ENCODE measurements around the gene SENP2.
"Not testable (repeated sequence)": the region's sequence is repeated elsewhere in the genome, so short reads cannot be mapped to it uniquely, and the experiment has no call there.

SENP2 gene

GRCh38 chr3:185640308-185640707, 54.2 kb downstream of the SENP2 start:
- no peak overlapping the region for H3K4me3 ChIP-seq
- H3K27ac ChIP-seq = no peak overlapping the region
- TF ChIP-seq, protein P1, sequence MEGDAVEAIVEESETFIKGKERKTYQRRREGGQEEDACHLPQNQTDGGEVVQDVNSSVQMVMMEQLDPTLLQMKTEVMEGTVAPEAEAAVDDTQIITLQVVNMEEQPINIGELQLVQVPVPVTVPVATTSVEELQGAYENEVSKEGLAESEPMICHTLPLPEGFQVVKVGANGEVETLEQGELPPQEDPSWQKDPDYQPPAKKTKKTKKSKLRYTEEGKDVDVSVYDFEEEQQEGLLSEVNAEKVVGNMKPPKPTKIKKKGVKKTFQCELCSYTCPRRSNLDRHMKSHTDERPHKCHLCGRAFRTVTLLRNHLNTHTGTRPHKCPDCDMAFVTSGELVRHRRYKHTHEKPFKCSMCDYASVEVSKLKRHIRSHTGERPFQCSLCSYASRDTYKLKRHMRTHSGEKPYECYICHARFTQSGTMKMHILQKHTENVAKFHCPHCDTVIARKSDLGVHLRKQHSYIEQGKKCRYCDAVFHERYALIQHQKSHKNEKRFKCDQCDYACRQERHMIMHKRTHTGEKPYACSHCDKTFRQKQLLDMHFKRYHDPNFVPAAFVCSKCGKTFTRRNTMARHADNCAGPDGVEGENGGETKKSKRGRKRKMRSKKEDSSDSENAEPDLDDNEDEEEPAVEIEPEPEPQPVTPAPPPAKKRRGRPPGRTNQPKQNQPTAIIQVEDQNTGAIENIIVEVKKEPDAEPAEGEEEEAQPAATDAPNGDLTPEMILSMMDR (IDR thresholded peaks at IDR 0.05) = no peak
- no peaks in the 10 kb centered on the region for H3K4me1 ChIP-seq
- H3K9me3 ChIP-seq = no peaks in the 10 kb centered on the region
- H3K36me3 ChIP-seq = no peaks in the 10 kb centered on the region
- no peaks in the 10 kb centered on the region for H3K27me3 ChIP-seq
- intact Hi-C loops (cut with DNase I; ENCODE audit: low total_unique reads) = no loop called here
- no peak for DNase-seq

- H3K9me3 ChIP-seq; H3K4me1 ChIP-seq; DNase-seq; H3K4me3 ChIP-seq; intact Hi-C loops (cut with DNase I; ENCODE audit: low total_unique reads); H3K27me3 ChIP-seq; H3K27ac ChIP-seq: not testable (repeated sequence)
- H3K36me3 ChIP-seq = peaks cover 0 to 11% (median 0%) of the 10 kb centered on the region in 3 donors
Measured at GRCh38 chr3:185645191-185645590, 59.1 kb downstream of the SENP2 start.

GRCh38 chr3:185645596-185646381, 59.7 kb downstream of the SENP2 start:
- Histone ChIP-seq H3K4me1 (peaks cover 0 to 6% (median under 1%) of the 10 kb centered on the region in 4 donors), H3K27me3 (peaks cover 0 to 7% of the 10 kb centered on the region in 2 donors), H3K36me3 (peaks cover 0 to 11% (median 0%) of the 10 kb centered on the region in 3 donors), H3K4me3 (no peak overlapping the region), H3K27ac (no peak overlapping the region), H3K9me3 (no peaks in the 10 kb centered on the region)
- intact Hi-C loops (cut with DNase I; ENCODE audit: low total_unique reads) = no loop called here
- no peak for DNase-seq
- TF ChIP-seq, protein P1 (IDR thresholded peaks at IDR 0.05) = no peak

DNA sequence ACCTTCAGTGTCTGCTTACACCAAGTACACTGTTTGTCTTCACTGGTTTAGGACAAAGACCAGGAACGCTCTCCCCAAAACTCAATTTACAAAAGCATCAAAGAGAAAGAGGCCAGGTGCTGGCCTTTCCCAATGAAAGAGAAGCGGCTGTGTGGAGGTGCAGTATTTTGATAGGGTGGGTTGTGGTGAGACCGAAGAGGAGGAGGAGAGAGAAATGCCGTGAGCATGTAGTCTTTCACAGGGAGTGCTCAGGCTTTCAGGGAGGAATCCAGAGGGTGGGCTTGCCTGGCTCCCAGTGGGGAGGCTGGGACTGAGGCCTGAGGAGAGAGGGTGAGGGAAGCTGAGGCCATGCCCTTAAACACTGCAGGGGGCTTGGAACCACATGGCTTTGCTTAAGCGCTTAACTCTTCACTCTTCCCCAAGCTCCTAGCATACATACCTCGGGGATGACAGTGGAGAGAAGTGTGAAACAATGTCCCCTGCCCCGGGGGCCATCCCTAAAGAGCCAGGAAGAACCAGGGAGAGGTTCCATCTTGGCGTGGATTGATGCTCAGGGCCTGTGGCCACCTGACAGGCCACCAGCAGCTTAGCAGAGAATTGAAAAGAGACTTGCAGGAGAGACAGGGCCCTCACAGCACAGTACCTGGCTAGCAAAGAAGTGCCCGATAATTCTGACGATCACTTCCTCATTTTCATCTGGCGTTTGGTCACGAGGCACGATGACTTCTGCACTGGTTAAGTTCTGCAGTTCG, 60.5 kb downstream of the SENP2 start:
- Histone ChIP-seq H3K27me3 (peaks cover 0 to 7% of the 10 kb centered on the region in 2 donors), H3K27ac (no peak overlapping the region), H3K4me3 (no peak overlapping the region), H3K9me3 (no peaks in the 10 kb centered on the region), H3K36me3 (peaks cover 0 to 11% (median 0%) of the 10 kb centered on the region in 3 donors), H3K4me1 (peaks cover 0 to 8% (median 2%) of the 10 kb centered on the region in 4 donors)
- intact Hi-C loops (cut with DNase I; ENCODE audit: low total_unique reads) = no loop called here
- DNase-seq = no peak
- TF ChIP-seq, protein P1 (IDR thresholded peaks at IDR 0.05) = no peak

DNA sequence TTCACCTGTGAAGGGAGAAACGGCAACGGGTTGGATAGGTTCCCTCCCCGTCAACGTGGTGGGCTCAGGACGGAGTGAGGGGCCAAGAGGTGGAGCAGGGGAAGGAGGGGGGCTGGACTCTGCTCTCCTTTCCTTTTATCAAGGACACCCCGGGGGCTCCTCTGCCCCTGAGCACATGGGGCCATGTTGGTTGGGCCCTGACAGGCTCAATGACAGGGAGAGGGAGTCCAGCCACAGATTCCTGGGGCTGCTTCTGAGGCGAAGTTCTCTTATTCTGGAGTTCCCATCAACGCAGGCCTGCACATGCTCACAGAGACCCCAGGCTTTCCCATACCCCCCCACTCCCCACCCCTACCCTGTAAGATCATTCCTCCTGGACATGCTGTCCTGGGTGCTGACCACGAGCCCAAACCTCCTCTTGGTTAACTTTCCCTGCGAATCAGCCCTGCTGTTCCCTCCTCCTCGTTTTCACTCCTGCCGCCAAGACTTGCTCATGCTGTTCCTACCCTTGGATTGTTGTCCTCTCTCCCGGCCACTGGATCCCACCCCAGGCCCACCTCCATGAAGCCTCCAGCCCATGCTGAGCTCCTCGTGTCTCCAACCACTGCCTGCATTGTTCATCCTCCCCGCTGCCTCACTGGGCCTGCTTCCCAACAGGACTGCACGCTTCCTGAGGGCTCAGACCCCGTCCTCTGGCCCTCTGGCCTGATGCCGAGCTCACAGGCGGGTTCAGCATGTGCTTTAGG, 61.2 kb downstream of the SENP2 start:
- TF ChIP-seq, protein P1 (IDR thresholded peaks at IDR 0.05) = no peak
- Histone ChIP-seq H3K27me3 (peaks cover 0 to 7% of the 10 kb centered on the region in 2 donors), H3K9me3 (no peaks in the 10 kb centered on the region), H3K4me3 (no peak overlapping the region), H3K27ac (no peak overlapping the region), H3K36me3 (peaks cover 0 to 11% (median 0%) of the 10 kb centered on the region in 3 donors), H3K4me1 (peaks cover 0 to 8% (median 2%) of the 10 kb centered on the region in 4 donors)
- intact Hi-C loops (cut with DNase I; ENCODE audit: low total_unique reads) = no loop called here
- no peak for DNase-seq

All from tibial artery (tissue), 4 donors.